Uterus (tissue), 2 donors: ENCODE results near the gene PCDH20.
"Not testable (repeated sequence)": the region's sequence is repeated elsewhere in the genome, so short reads cannot be mapped to it uniquely, and the experiment has no call there.

Experiments
- POLR2A ChIP-seq, 2 donors: fragments of 450-650 bp; IDR thresholded peaks; one replicate each; pipeline ENCODE4 v1.6.1; 2016; ENCODE audit warnings: antibody characterized with exemption in 2 of 2, mild to moderate bottlenecking in 1 of 2, moderate library complexity in 1 of 2
- TF ChIP-seq, protein P1 (sequence below), 4 experiments: fragments of 200-600 bp in 2 of 4; fragments of 450-650 bp in 2 of 4; sonication (generic) in 2 of 4; IDR thresholded peaks; one replicate each; pipeline ENCODE4 v1.5.1; 2016 to 2019; ENCODE audit warnings: antibody characterized with exemption in 4 of 4, mild to moderate bottlenecking in 2 of 4, moderate library complexity in 1 of 4

DNA sequence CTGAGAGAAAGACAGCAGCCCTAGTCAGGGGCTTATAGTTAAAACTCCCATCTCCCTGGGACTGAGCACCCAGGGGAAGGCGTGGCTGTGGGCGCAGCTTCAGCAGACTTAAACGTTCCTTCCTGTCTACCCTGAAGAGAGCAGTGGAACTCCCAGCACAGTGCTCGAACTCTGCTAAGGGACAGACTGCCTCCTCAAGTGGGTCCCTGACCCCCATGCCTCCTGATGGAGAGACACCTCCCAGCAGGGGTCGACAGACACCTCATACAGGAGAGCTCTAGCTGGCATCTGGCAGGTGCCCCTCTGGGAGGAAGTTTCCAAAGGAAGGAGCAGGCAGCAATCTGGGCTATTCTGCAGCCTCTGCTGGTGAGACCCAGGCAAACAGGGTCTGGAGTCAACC lies 51.0 kb downstream of the PCDH20 start:
- TF ChIP-seq, protein P1, sequence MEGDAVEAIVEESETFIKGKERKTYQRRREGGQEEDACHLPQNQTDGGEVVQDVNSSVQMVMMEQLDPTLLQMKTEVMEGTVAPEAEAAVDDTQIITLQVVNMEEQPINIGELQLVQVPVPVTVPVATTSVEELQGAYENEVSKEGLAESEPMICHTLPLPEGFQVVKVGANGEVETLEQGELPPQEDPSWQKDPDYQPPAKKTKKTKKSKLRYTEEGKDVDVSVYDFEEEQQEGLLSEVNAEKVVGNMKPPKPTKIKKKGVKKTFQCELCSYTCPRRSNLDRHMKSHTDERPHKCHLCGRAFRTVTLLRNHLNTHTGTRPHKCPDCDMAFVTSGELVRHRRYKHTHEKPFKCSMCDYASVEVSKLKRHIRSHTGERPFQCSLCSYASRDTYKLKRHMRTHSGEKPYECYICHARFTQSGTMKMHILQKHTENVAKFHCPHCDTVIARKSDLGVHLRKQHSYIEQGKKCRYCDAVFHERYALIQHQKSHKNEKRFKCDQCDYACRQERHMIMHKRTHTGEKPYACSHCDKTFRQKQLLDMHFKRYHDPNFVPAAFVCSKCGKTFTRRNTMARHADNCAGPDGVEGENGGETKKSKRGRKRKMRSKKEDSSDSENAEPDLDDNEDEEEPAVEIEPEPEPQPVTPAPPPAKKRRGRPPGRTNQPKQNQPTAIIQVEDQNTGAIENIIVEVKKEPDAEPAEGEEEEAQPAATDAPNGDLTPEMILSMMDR (IDR thresholded peaks at IDR 0.05): not testable (repeated sequence)
- not testable (repeated sequence) for TF ChIP-seq POLR2A (IDR thresholded peaks at IDR 0.05)
